Panc1 (cell line): Measurements from ENCODE around the gene RAB15. TPM values are rescaled to one million over a fixed set of nuclear protein-coding genes. Genes with fewer than 3 reads are reported as not detected.

ENCODE experiments used
- ATAC-seq: fragments of 200-7000 bp; cut with Tn5 transposase; 2 replicates; pipeline ENCODE4 v1.9.1; 2020; ENCODE audit warnings: mild to moderate bottlenecking, moderate library complexity
- BruUV-seq: library from RNA; stranded (reverse); fragments of 400-500 nt; replicated peaks from 2 replicates; lab custom pipeline; 2021; lab: Mats Ljungman, UMichigan
- CTCF ChIA-PET: fragments of 300-600 bp; sonication (Branson Sonifier 250); formaldehyde crosslinking; loops from one replicate; lab custom pipeline; 2022; ENCODE audit warnings: antibody characterized with exemption; lab: Charles Lee
- POLR2A ChIA-PET: fragments of 300-600 bp; sonication (Branson Sonifier 250); formaldehyde crosslinking; loops from one replicate; lab custom pipeline; 2022; ENCODE audit warnings: antibody characterized with exemption; lab: Charles Lee
- DNase-seq: peaks from one replicate; pipeline ENCODE4 v3.0.0-alpha.2; 2010; ENCODE audit warnings: low read depth, low spot score
- H3K27ac ChIP-seq: 2 replicates; pipeline ENCODE4 v1.5.1; 2011; ENCODE audit warnings: mild to moderate bottlenecking, low read length, inconsistent platforms
- H3K27me3 ChIP-seq: fragments of 200-500 bp; sonication (Bioruptor generic); 2 replicates; pipeline ENCODE4 v1.6.0; 2014; ENCODE audit warnings: low read length, inconsistent platforms; ENCODE audit not compliant: control insufficient read depth, insufficient read depth
- H3K36me3 ChIP-seq: fragments of 200-500 bp; sonication (Bioruptor generic); 2 replicates; pipeline ENCODE4 v1.5.1; 2014; ENCODE audit warnings: inconsistent platforms, mild to moderate bottlenecking, low read length, moderate library complexity; ENCODE audit not compliant: control insufficient read depth, insufficient read depth
- H3K4me1 ChIP-seq: 2 replicates; pipeline ENCODE4 v1.5.1; 2011; ENCODE audit warnings: inconsistent platforms, mild to moderate bottlenecking, low read length, moderate library complexity; ENCODE audit not compliant: control insufficient read depth, insufficient read depth
- H3K4me3 ChIP-seq, 2 experiments: 2 replicates each; pipeline ENCODE4 v1.5.1; 2011 to 2012; ENCODE audit warnings: low read depth in 2 of 2, low read length in 2 of 2, mild to moderate bottlenecking in 2 of 2, inconsistent platforms in 1 of 2, moderate library complexity in 1 of 2
- H3K9me3 ChIP-seq: fragments of 200-500 bp; sonication (Bioruptor generic); 2 replicates; pipeline ENCODE4 v1.5.1; 2014; ENCODE audit warnings: low read depth, mild to moderate bottlenecking, inconsistent platforms, low read length, moderate library complexity; ENCODE audit not compliant: control insufficient read depth, insufficient read depth
- POLR2AphosphoS5 ChIP-seq: IDR thresholded peaks from 2 replicates; pipeline ENCODE4 v1.6.1; 2012; ENCODE audit warnings: mild to moderate bottlenecking, low read depth, low read length, moderate library complexity
- SIN3A ChIP-seq: IDR thresholded peaks from 2 replicates; pipeline ENCODE4 v1.6.1; 2012; ENCODE audit warnings: low read depth, mild to moderate bottlenecking, low read length, moderate library complexity, borderline replicate concordance; ENCODE audit not compliant: insufficient read depth
- TCF7L2 ChIP-seq: IDR thresholded peaks from 2 replicates; pipeline ENCODE4 v1.6.1; 2011; ENCODE audit warnings: mild to moderate bottlenecking, low read depth, low read length, inconsistent platforms
- in situ Hi-C: cut with HindIII; loops from 2 replicates; pipeline ENCODE4 v1.10.0; 2016; ENCODE audit warnings: low sequenced_read_pairs, low pct_unique_long_range_greater_than_20kb
- intact Hi-C: fragments of 100-400 bp; cut with micrococcal nuclease; formaldehyde crosslinking; loops from one replicate; pipeline ENCODE4 v1.10.0; 2022; ENCODE audit not compliant: unreplicated experiment
- total RNA-seq: library from RNA; stranded (reverse); gene quantifications from one replicate; pipeline ENCODE4 v1.2.1, GENCODE V29; 2021; ENCODE audit not compliant: unreplicated experiment
- TF ChIP-seq, protein P1 (sequence below): fragments of 450-650 bp; IDR thresholded peaks from 2 replicates; pipeline ENCODE4 v1.5.1; 2017; ENCODE audit warnings: mild to moderate bottlenecking
- TF ChIP-seq, protein P2 (sequence below), 2 experiments: IDR thresholded peaks; 2 replicates each; pipeline ENCODE4 v1.6.1; 2011 to 2012; ENCODE audit warnings: low read depth in 2 of 2, control low read depth in 1 of 2, low read length in 1 of 2, mild to moderate bottlenecking in 1 of 2, moderate library complexity in 1 of 2; ENCODE audit not compliant: insufficient read depth in 1 of 2

RAB15 gene
- total RNA-seq, 1 experiment from 2014 or later = 6.0 TPM

GRCh38 chr14:65002586-65003210 lies 30.6 kb upstream of the RAB15 start:
- in situ Hi-C loops = no loop called here
- Histone ChIP-seq H3K27ac (no peak overlapping the region), H3K36me3 (no peaks in the 10 kb centered on the region; the same call in 1 of the 2 replicates), H3K9me3 (no peaks in the 10 kb centered on the region), H3K4me3 (no peak overlapping the region), H3K4me1 (no peaks in the 10 kb centered on the region; the same call in 1 of the 2 replicates), H3K27me3 (no peaks in the 10 kb centered on the region)
- intact Hi-C loops = no loop called here
- TF ChIP-seq SIN3A = no peak
- no peak for TF ChIP-seq TCF7L2
- TF ChIP-seq, protein P1, sequence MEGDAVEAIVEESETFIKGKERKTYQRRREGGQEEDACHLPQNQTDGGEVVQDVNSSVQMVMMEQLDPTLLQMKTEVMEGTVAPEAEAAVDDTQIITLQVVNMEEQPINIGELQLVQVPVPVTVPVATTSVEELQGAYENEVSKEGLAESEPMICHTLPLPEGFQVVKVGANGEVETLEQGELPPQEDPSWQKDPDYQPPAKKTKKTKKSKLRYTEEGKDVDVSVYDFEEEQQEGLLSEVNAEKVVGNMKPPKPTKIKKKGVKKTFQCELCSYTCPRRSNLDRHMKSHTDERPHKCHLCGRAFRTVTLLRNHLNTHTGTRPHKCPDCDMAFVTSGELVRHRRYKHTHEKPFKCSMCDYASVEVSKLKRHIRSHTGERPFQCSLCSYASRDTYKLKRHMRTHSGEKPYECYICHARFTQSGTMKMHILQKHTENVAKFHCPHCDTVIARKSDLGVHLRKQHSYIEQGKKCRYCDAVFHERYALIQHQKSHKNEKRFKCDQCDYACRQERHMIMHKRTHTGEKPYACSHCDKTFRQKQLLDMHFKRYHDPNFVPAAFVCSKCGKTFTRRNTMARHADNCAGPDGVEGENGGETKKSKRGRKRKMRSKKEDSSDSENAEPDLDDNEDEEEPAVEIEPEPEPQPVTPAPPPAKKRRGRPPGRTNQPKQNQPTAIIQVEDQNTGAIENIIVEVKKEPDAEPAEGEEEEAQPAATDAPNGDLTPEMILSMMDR = no peak
- TF ChIP-seq POLR2AphosphoS5 = no peak
- TF ChIP-seq, protein P2, sequence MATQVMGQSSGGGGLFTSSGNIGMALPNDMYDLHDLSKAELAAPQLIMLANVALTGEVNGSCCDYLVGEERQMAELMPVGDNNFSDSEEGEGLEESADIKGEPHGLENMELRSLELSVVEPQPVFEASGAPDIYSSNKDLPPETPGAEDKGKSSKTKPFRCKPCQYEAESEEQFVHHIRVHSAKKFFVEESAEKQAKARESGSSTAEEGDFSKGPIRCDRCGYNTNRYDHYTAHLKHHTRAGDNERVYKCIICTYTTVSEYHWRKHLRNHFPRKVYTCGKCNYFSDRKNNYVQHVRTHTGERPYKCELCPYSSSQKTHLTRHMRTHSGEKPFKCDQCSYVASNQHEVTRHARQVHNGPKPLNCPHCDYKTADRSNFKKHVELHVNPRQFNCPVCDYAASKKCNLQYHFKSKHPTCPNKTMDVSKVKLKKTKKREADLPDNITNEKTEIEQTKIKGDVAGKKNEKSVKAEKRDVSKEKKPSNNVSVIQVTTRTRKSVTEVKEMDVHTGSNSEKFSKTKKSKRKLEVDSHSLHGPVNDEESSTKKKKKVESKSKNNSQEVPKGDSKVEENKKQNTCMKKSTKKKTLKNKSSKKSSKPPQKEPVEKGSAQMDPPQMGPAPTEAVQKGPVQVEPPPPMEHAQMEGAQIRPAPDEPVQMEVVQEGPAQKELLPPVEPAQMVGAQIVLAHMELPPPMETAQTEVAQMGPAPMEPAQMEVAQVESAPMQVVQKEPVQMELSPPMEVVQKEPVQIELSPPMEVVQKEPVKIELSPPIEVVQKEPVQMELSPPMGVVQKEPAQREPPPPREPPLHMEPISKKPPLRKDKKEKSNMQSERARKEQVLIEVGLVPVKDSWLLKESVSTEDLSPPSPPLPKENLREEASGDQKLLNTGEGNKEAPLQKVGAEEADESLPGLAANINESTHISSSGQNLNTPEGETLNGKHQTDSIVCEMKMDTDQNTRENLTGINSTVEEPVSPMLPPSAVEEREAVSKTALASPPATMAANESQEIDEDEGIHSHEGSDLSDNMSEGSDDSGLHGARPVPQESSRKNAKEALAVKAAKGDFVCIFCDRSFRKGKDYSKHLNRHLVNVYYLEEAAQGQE (IDR thresholded peaks at IDR 0.05; ENCODE audit: insufficient read depth in 1 of 2, low read depth in 2 of 2, low read length in 1 of 2) = no peak
- no peak for ATAC-seq
- ChIA-PET CTCF (no interaction called here), POLR2A (no interaction called here)
- BruUV-seq = no TSS peak
- DNase-seq = no peak

DNA sequence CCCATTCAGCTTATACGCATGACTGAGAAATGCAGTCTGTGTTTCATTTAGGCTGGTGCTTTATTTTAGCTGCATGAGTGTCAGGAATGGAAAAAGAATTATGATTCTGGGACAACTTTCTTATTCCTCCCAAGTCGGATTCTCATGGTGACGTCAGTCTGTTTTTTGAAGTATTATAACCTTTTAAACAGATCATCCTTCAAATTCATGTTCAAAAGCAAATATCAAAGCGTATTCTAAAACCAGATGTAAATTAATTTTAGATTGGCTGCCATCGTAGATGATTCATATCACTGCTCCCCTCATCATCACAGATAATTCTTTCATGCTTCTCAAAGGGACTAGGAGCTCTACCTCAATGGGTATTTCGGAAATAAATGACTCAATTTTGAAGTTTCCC lies 29.6 kb upstream of the RAB15 start:
- ATAC-seq (no peak), DNase-seq (no peak)
- no peak for TF ChIP-seq SIN3A
- no peak for TF ChIP-seq POLR2AphosphoS5
- TF ChIP-seq, protein P2 (IDR thresholded peaks at IDR 0.05; ENCODE audit: insufficient read depth in 1 of 2, low read depth in 2 of 2, low read length in 1 of 2) = no peak
- TF ChIP-seq, protein P1 = no peak
- TF ChIP-seq TCF7L2 = no peak
- ChIA-PET POLR2A (no interaction called here), CTCF (no interaction called here)
- Histone ChIP-seq H3K27ac (no peak overlapping the region), H3K4me1 (no peaks in the 10 kb centered on the region; the same call in 1 of the 2 replicates), H3K36me3 (no peaks in the 10 kb centered on the region), H3K4me3 (no peak overlapping the region), H3K27me3 (no peaks in the 10 kb centered on the region), H3K9me3 (no peaks in the 10 kb centered on the region)
- intact Hi-C loops (no loop called here), in situ Hi-C loops (no loop called here)
- BruUV-seq = no TSS peak
